GM19452 (cell line): Measurements from ENCODE around the gene MACROD1.
"Not testable (repeated sequence)": the region's sequence is repeated elsewhere in the genome, so short reads cannot be mapped to it uniquely, and the experiment has no call there.

Experiments
- ATAC-seq: cut with Tn5 transposase; IDR thresholded peaks from one replicate; pipeline ENCODE4 v1.9.1; 2021; ENCODE audit not compliant: unreplicated experiment

Gene MACROD1

GRCh38 chr11:63973912-63974258 lies 192.0 kb downstream of the MACROD1 start:
- ATAC-seq: not testable (repeated sequence)

GRCh38 chr11:63970902-63971301 lies 195.0 kb downstream of the MACROD1 start:
- no peak for ATAC-seq

- no peak for ATAC-seq
These were observed 196.5 kb downstream of the MACROD1 start for GRCh38 chr11:63969461-63969860.

GRCh38 chr11:63966444-63966843 lies 199.5 kb downstream of the MACROD1 start:
- no peak for ATAC-seq

GRCh38 chr11:63963895-63964294 lies 202.0 kb downstream of the MACROD1 start:
- not testable (repeated sequence) for ATAC-seq

- no peak for ATAC-seq
These were observed 204.1 kb downstream of the MACROD1 start for GRCh38 chr11:63961608-63962412.

- no peak for ATAC-seq
These were observed 207.9 kb downstream of the MACROD1 start for GRCh38 chr11:63958008-63958407.

GRCh38 chr11:63952570-63952969 lies 213.3 kb downstream of the MACROD1 start:
- ATAC-seq: no peak

GRCh38 chr11:63951779-63952536 lies 214.0 kb downstream of the MACROD1 start:
- no peak for ATAC-seq
